PC-3 (cell line): ENCODE results near the gene CMTM7. TPM values are rescaled to one million over a fixed set of nuclear protein-coding genes. Genes with fewer than 3 reads are reported as not detected.

Source experiments
- ATAC-seq: fragments of 200-7000 bp; cut with Tn5 transposase; 2 replicates; pipeline ENCODE4 v1.9.1; 2020; ENCODE audit warnings: mild to moderate bottlenecking, moderate library complexity
- BruUV-seq: library from RNA; stranded (reverse); fragments of 400-500 nt; replicated peaks from 2 replicates; lab custom pipeline; 2021; lab: Mats Ljungman, UMichigan
- CTCF ChIA-PET: fragments of 300-600 bp; sonication (Branson Sonifier 250); formaldehyde crosslinking; loops from one replicate; lab custom pipeline; 2022; ENCODE audit warnings: antibody characterized with exemption; lab: Charles Lee
- POLR2A ChIA-PET: fragments of 300-600 bp; sonication (Branson Sonifier 250); formaldehyde crosslinking; loops from one replicate; lab custom pipeline; 2022; ENCODE audit warnings: antibody characterized with exemption; ENCODE audit not compliant: unreplicated experiment; lab: Charles Lee
- DNase-seq: peaks from one replicate; pipeline ENCODE4 v3.0.0-alpha.2; 2015
- H2AFZ ChIP-seq: fragments of 300-600 bp; sonication (generic); 2 replicates; pipeline ENCODE4 v1.6.0; 2016; ENCODE audit warnings: antibody characterized with exemption, low read length
- H3F3A ChIP-seq: fragments of 300-600 bp; sonication (generic); one replicate; pipeline ENCODE4 v1.6.0; 2017; ENCODE audit warnings: antibody characterized with exemption, low read length, control low read depth, mild to moderate bottlenecking; ENCODE audit not compliant: unreplicated experiment
- H3K27ac ChIP-seq: fragments of 300-600 bp; sonication (generic); 2 replicates; pipeline ENCODE4 v1.5.1; 2016; ENCODE audit warnings: mild to moderate bottlenecking, low read length
- H3K27me3 ChIP-seq: fragments of 300-600 bp; sonication (generic); 2 replicates; pipeline ENCODE4 v1.6.1; 2016; ENCODE audit warnings: low read length, mixed read lengths
- H3K36me3 ChIP-seq: fragments of 300-600 bp; sonication (generic); 2 replicates; pipeline ENCODE4 v1.6.1; 2016; ENCODE audit warnings: low read depth, mixed run types, low read length, mixed read lengths
- H3K4me1 ChIP-seq: fragments of 300-600 bp; sonication (generic); 2 replicates; pipeline ENCODE4 v1.5.1; 2016; ENCODE audit warnings: low read length; ENCODE audit not compliant: insufficient read depth
- H3K4me2 ChIP-seq: fragments of 300-600 bp; sonication (generic); 2 replicates; pipeline ENCODE4 v1.6.0; 2016; ENCODE audit warnings: low read length
- H3K4me3 ChIP-seq: fragments of 300-600 bp; sonication (generic); 2 replicates; pipeline ENCODE4 v1.5.1; 2016; ENCODE audit warnings: mild to moderate bottlenecking, low read length, mixed read lengths
- H3K79me2 ChIP-seq: fragments of 300-600 bp; sonication (generic); 2 replicates; pipeline ENCODE4 v1.6.1; 2017; ENCODE audit warnings: low read length, mixed read lengths
- H3K9ac ChIP-seq: fragments of 300-600 bp; sonication (generic); 2 replicates; pipeline ENCODE4 v1.6.0; 2016; ENCODE audit warnings: mild to moderate bottlenecking, low read length
- H3K9me2 ChIP-seq: fragments of 300-600 bp; sonication (generic); replicated peaks from 2 replicates; pipeline ENCODE4 v1.6.1; 2016; ENCODE audit warnings: mixed run types, low read length, mixed read lengths
- H3K9me3 ChIP-seq: fragments of 300-600 bp; sonication (generic); 2 replicates; pipeline ENCODE4 v1.6.1; 2016; ENCODE audit warnings: low read length, mixed read lengths
- H4K20me1 ChIP-seq: fragments of 300-600 bp; sonication (generic); 2 replicates; pipeline ENCODE4 v1.6.1; 2016; ENCODE audit warnings: low read length, mixed read lengths
- CTCF ChIP-seq: fragments of 300-600 bp; sonication (generic); conservative IDR thresholded peaks from 2 replicates; pipeline ENCODE4 v1.5.1; 2017; ENCODE audit warnings: antibody characterized with exemption, low read depth, mild to moderate bottlenecking, low read length
- EZH2 ChIP-seq: fragments of 300-600 bp; sonication (generic); IDR thresholded peaks from one replicate; pipeline ENCODE4 v1.6.1; 2017; ENCODE audit warnings: antibody characterized with exemption, mild to moderate bottlenecking, low read length; ENCODE audit not compliant: unreplicated experiment
- EZH2phosphoT487 ChIP-seq: fragments of 300-600 bp; sonication (generic); IDR thresholded peaks from 2 replicates; pipeline ENCODE4 v1.6.1; 2018; ENCODE audit warnings: mild to moderate bottlenecking, antibody characterized with exemption, low read length, borderline replicate concordance
- intact Hi-C: fragments of 100-400 bp; cut with micrococcal nuclease; formaldehyde crosslinking; loops from 2 replicates; pipeline ENCODE4 v1.9.0; 2023
- total RNA-seq: library from RNA; depleted of rRNA; stranded (reverse); fragments of >200 nt; gene quantifications from 2 replicates; pipeline ENCODE4 v1.2.3, GENCODE V29; 2014

CMTM7 gene
- total RNA-seq, 1 experiment from 2014 or later = 37.1 TPM

DNA sequence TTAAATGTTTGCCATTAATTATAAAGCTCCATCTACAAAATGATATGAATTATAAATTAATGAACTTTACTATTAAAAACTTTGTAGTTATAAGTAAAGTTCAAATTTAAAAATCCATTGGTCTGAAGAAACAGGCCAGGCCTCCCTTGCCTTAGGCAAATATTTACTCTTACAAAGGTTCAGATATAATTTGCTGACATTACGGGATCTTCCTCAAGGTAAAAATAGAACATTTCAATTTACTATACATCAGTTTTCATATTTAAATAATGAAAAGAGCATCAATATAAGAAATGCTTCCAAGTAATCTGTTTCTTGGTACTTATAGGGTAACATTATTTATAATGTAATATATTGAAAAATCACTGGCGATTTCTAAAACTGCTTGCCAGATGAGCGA, 107.3 kb downstream of the CMTM7 start:
- Histone ChIP-seq H3K27me3 (no peaks in the 10 kb centered on the region), H3K9ac (no peak overlapping the region), H2AFZ (no peak overlapping the region), H4K20me1 (peaks cover 17% of the 10 kb centered on the region; the same call in 1 of the 2 replicates), H3F3A (no peaks in the 10 kb centered on the region), H3K36me3 (no peaks in the 10 kb centered on the region), H3K27ac (no peak overlapping the region), H3K9me2 (no peaks in the 10 kb centered on the region), H3K9me3 (no peaks in the 10 kb centered on the region), H3K4me3 (no peak overlapping the region), H3K4me1 (peaks cover 20% of the 10 kb centered on the region), H3K4me2 (no peak overlapping the region), H3K79me2 (peaks cover 38% of the 10 kb centered on the region)
- ATAC-seq = no peak
- CTCF ChIA-PET = no interaction called here
- no peak for DNase-seq
- TF ChIP-seq EZH2phosphoT487 (no peak), EZH2 (no peak), CTCF (no peak)
- no TSS peak for BruUV-seq
- POLR2A ChIA-PET = no interaction called here
- intact Hi-C loops = no loop called here

DNA sequence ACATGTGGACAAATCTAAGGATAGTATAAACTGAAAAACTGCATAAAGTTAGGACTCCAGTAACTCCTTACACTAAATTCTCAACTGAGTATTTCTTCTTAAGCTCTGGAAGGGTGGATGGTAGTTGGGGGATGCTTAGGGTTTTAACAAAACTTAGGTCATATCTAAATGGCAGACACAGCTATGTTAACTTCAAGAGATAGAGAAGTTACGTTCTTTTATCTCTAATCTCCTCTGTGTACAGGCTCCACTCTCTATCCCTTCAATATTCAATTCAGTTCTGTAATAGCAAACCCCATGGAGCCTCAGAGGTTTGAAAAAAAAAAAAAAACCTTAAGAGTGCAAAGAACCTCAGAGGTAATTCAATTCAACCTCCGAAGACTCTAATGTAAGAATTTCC, 107.9 kb downstream of the CMTM7 start:
- Histone ChIP-seq H3K9me2 (no peaks in the 10 kb centered on the region), H3K36me3 (no peaks in the 10 kb centered on the region), H3K9me3 (no peaks in the 10 kb centered on the region), H3K27me3 (no peaks in the 10 kb centered on the region), H3K4me3 (no peak overlapping the region), H3K4me2 (no peak overlapping the region), H3F3A (no peaks in the 10 kb centered on the region), H3K4me1 (peaks cover 20% of the 10 kb centered on the region), H2AFZ (no peak overlapping the region), H4K20me1 (peaks cover 17% of the 10 kb centered on the region; the same call in 1 of the 2 replicates), H3K27ac (no peak overlapping the region), H3K9ac (no peak overlapping the region), H3K79me2 (peaks cover 38% of the 10 kb centered on the region)
- TF ChIP-seq EZH2 (no peak), EZH2phosphoT487 (no peak), CTCF (no peak)
- intact Hi-C loops = no loop called here
- ChIA-PET CTCF (interaction anchor here (0.5 kb wide), 1 partner anchor 1751 kb away, joined by 4 read pairs; no protein-coding TSS in a partner anchor), POLR2A (no interaction called here)
- DNase-seq (no peak), ATAC-seq (no peak)
- BruUV-seq = no TSS peak

- Histone ChIP-seq H3K9me2 (no peaks in the 10 kb centered on the region), H3K4me1 (peaks cover 20% of the 10 kb centered on the region), H3K9me3 (no peaks in the 10 kb centered on the region), H3K4me3 (no peak overlapping the region), H4K20me1 (peaks cover 17% of the 10 kb centered on the region; the same call in 1 of the 2 replicates), H3K79me2 (peaks cover 38% of the 10 kb centered on the region), H3K36me3 (no peaks in the 10 kb centered on the region), H3K27me3 (no peaks in the 10 kb centered on the region), H3K27ac (no peak overlapping the region), H3K9ac (no peak overlapping the region), H3F3A (no peaks in the 10 kb centered on the region), H3K4me2 (peak overlapping the region; percentile 92), H2AFZ (no peak overlapping the region)
- no TSS peak for BruUV-seq
- DNase-seq (no peak), ATAC-seq (no peak)
- intact Hi-C loops = no loop called here
- ChIA-PET POLR2A (no interaction called here), CTCF (no interaction called here)
- no peak for TF ChIP-seq EZH2
- TF ChIP-seq EZH2phosphoT487 = no peak
- TF ChIP-seq CTCF = no peak
Observed at GRCh38 chr3:32500231-32500630, 108.6 kb downstream of the CMTM7 start.
